GM21723 (cell line): Measurements from ENCODE around the gene TAF1A.

Source experiments
- ATAC-seq: cut with Tn5 transposase; IDR thresholded peaks from one replicate; pipeline ENCODE4 v1.9.1; 2021; ENCODE audit warnings: mild to moderate bottlenecking, moderate library complexity; ENCODE audit not compliant: unreplicated experiment

Gene TAF1A

GRCh38 chr1:222539951-222540597 is 49.7 kb downstream of the TAF1A start:
- no peak for ATAC-seq

- no peak for ATAC-seq
Measured at GRCh38 chr1:222535455-222535854, 54.3 kb downstream of the TAF1A start.

- ATAC-seq: no peak
Measured at GRCh38 chr1:222530852-222531251, 58.9 kb downstream of the TAF1A start.

- ATAC-seq: no peak
Measured at GRCh38 chr1:222529916-222530315, 59.8 kb downstream of the TAF1A start.

- no peak for ATAC-seq
Measured at GRCh38 chr1:222529181-222529580, 60.6 kb downstream of the TAF1A start.

- no peak for ATAC-seq
Measured at GRCh38 chr1:222525951-222526350, 63.8 kb downstream of the TAF1A start.

GRCh38 chr1:222523852-222524251 is 65.9 kb downstream of the TAF1A start:
- no peak for ATAC-seq

- no peak for ATAC-seq
Measured at GRCh38 chr1:222522105-222522915, 67.4 kb downstream of the TAF1A start.

- no peak for ATAC-seq
Measured at GRCh38 chr1:222521299-222522104, 68.2 kb downstream of the TAF1A start.
